Hematopoietic multipotent progenitor cell treated with erythropoietin and hydrocortisone succinate and interleukin-3 and kit ligand, for 15 days (in vitro differentiated cells): Measurements from ENCODE around the gene IFNG.

Experiments
- DNase-seq: peaks from one replicate; pipeline ENCODE4 v3.0.0-alpha.2; 2015; ENCODE audit warnings: low spot score

IFNG gene

DNA sequence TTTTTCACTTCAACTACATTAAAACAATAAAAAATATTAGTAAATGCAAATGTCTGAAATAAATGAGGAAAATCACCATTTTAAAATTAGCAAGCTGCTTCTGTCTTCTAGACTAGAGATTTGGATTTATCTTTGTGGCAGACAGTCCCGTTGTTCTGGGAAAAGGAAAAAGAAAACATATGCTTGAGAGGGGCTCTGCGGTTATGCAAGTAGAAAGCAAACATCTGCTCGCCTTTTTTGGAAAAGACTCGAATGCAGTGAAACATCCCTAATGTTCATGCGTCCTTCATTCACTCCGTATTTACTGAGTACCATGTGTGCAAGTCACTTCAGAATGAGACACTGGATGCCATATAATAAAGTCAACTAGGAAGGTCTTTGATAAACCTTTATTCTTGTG is 44.9 kb downstream of the IFNG start:
- no peak for DNase-seq

DNA sequence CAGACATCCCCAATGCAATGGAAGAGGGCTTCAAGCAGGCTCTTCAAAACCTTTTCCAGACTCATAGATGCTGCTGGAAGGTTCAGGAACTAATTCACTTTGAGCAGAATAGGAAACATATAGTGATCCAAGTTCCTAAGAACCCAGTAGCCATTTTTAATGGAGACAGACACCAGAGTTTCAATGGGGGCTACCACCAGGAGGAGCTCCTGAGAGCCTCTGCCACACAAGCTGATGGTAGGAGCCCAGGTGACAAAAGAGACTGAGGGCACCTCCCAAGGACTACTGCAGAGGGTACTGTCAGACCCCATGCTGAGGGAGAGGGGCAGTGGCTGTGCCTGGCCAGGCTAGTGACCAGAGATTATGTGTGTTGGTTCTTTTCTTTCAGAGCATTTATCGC is 45.9 kb downstream of the IFNG start:
- DNase-seq: no peak

DNA sequence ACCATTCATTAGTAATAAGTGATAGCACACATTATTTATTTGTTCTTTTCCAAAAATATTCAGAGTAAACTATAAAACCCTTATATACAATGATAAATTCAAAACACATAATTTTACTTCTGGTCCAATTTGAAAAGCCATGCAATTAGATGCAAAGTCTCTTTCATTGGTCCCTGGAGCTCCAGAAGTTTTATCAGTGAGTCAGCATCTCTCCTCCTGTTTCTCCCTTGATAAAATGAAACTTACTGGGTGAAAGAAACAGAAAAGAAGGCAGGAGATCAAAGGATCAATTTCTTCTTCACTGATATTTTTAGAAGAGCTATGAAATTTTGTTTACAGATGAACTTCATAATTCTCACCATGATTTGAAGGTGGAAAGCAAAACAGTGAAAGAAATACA is 47.5 kb downstream of the IFNG start:
- no peak for DNase-seq

DNA sequence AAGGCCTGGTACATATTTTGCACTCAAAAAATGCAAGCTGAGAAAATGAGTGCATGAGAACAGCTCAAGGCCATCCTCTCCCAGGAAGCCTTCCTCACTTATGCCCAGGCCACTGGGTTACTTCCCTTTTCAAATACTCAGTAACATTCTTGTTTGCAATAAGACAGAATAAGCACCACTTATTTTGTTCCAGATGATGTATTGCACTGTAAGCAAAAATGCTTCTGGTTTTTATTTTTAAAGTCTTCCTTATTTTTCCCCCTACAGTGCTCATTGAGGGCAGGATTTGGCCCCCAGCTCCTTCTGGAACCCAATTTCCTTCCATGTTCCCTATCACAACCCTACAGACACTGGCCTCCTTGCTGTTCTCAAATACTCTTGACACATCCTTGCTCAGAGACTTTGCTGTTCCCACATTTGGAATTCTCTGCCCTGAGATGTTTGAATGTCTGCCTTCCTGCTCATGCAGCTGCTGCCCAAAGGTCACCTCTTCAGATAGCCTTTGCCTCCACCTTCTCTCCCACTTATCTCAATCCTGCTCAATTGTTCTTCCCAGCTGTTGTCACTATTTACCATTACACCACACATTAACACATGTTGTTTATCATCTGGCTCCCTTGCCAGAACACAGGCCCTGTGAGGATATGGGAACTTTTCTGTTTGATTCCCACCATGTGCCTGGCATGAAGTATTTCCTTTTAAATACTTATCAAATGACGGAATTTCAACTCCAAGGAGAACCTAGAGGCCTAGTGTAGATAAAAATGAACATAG is 49.9 kb downstream of the IFNG start:
- DNase-seq: no peak

DNA sequence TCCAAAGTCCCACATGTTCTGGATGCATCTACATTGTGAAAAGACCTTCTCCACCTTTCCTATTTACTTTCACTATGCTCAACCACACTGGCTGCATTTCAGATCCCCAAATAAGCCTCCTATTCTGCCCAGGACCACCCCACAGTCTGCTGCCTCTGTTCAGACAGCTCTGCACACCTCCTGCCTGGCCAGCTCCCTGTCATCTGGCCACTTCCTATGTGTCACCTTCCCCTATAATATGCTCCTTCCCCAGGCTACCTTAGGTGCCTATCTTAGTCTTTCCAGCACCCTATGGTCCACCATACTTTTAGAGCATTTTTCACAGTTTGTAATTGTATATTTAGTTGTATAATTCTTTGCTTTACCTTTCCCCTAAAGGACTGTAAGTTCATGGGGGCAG is 50.5 kb downstream of the IFNG start:
- no peak for DNase-seq

DNA sequence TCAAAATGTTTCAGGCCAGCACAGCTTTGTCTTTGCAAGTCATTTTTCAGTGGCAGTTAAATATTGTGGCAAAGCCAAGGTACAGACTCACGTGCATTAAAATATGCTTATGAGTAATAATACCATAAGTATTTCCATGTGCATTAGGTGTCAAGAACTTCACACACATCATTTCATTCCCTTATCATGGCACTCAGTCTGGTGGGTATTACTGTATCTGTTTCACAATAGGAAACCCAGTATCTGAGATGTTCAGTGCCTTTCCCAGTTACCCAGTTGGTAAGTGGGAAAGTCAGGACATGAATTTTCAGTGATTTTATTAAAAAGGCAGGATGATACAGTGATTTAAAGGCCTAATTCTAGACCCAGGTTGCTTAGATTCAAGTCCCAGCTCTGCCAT is 52.9 kb downstream of the IFNG start:
- no peak for DNase-seq

DNA sequence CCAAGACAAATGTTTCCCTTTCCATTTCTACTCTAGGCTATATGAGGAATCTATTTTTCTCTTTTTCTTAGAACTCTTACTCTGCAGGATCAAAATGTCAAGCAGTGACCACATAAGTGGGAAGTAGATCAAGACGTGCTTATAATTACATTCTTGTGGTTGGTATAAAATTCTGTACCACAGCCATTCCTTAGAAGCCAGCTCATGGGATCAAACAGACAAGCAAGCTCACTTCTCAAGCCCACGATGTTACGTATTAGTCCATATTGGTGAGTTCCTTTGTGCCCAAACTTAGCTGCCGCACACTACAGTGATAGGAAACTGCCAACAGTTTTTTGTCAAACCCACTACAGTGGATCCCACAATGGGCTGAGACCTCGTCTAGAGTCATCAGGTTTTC is 53.4 kb downstream of the IFNG start:
- no peak for DNase-seq
